HEK293T (cell line): ENCODE results near the gene APOA5.

Experiments
- ARNT ChIP-seq: fragments of 450-650 bp; IDR thresholded peaks from 2 replicates; pipeline ENCODE4 v1.6.1; 2017; ENCODE audit warnings: mild to moderate bottlenecking
- BHLHE40 ChIP-seq: fragments of 450-650 bp; IDR thresholded peaks from 2 replicates; pipeline ENCODE4 v1.6.1; 2016; ENCODE audit warnings: mild to moderate bottlenecking, moderate library complexity, borderline replicate concordance
- ELF4 ChIP-seq: fragments of 450-650 bp; IDR thresholded peaks from 2 replicates; pipeline ENCODE4 v1.6.1; 2017; ENCODE audit warnings: antibody characterized with exemption
- FOXA1 ChIP-seq: fragments of 450-650 bp; IDR thresholded peaks from 2 replicates; pipeline ENCODE4 v1.6.1; 2016; ENCODE audit warnings: mild to moderate bottlenecking
- FOXK2 ChIP-seq: fragments of 450-650 bp; IDR thresholded peaks from 2 replicates; pipeline ENCODE4 v1.6.1; 2016; ENCODE audit warnings: mild to moderate bottlenecking
- FOXM1 ChIP-seq: fragments of 450-650 bp; IDR thresholded peaks from 2 replicates; pipeline ENCODE4 v1.6.1; 2017; ENCODE audit warnings: mild to moderate bottlenecking, borderline replicate concordance
- HDGF ChIP-seq: fragments of 450-650 bp; IDR thresholded peaks from 2 replicates; pipeline ENCODE4 v1.6.1; 2017; ENCODE audit warnings: antibody characterized with exemption, borderline replicate concordance
- LEF1 ChIP-seq: fragments of 450-650 bp; IDR thresholded peaks from 2 replicates; pipeline ENCODE4 v1.6.1; 2017; ENCODE audit warnings: mild to moderate bottlenecking, borderline replicate concordance
- SP1 ChIP-seq: fragments of 450-650 bp; IDR thresholded peaks from 2 replicates; pipeline ENCODE4 v1.6.1; 2017
- TARDBP ChIP-seq: fragments of 450-650 bp; IDR thresholded peaks from 2 replicates; pipeline ENCODE4 v1.6.1; 2016
- ZNF384 ChIP-seq: fragments of 450-650 bp; IDR thresholded peaks from 2 replicates; pipeline ENCODE4 v1.6.1; 2016

- TF ChIP-seq FOXK2 (no peak), SP1 (no peak), FOXM1 (no peak), ZNF384 (no peak), HDGF (no peak), FOXA1 (no peak), ARNT (no peak), TARDBP (no peak), BHLHE40 (no peak), ELF4 (no peak), LEF1 (no peak)
Measured at GRCh38 chr11:116740741-116741140, 50.9 kb downstream of the APOA5 start.
